ENCODE data around the gene DAP. TPM values are rescaled to one million over a fixed set of nuclear protein-coding genes. Genes with fewer than 3 reads are reported as not detected.

The DAP gene
- total RNA-seq, 2 experiments from 2014 or later, result 61.0 to 61.2 TPM

DNA sequence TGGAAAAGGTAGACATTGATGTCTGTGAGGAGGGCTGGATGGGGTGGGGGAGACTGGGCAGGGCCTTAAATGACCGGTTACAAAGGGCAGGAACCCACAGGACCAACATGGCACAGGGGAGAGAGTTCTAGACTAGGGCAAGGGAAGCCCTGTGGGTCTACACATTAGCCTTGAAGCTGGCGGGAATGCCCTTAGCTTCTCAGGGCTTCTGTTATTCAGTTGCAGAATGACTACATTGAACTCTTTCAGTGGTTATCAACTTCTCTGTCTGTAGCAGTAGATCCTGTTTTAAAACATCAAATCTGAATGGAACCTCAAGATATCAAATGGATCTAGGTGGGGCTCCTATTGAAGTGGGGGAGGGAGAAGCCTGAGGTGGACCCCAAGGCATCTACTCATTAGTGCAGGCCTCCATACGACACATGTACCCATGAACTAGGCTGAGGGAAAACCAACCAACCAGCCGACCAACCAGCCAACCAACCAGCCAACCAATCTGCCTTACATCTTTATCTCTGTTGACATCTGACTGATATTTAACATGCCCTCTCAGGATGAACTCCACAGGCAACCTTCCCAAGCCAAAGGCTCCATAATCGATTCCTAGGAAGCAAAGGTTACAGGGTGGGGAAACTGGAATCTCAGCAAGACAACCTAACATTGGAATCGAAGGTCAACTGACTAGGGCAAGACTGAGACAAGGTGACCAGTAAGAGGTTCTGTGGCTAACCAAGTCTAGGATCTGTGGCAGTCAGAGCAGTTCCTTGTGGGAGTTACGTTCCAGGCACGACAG, 48.3 kb downstream of the DAP start:
- Mint-ChIP-seq H3K36me3 (ENCODE audit: low read depth) (peaks cover 23% of the 10 kb centered on the region), H3K27ac (no peak overlapping the region), H3K9me3 (ENCODE audit: insufficient read depth) (no peaks in the 10 kb centered on the region), H3K4me1 (ENCODE audit: low read depth) (peaks cover 4% of the 10 kb centered on the region), H3K4me3 (no peak overlapping the region), H3K27me3 (ENCODE audit: low read depth) (no peaks in the 10 kb centered on the region)
- ChIA-PET CTCF (interaction anchor here (0.9 kb wide), 1 partner anchor 11 kb away, joined by 3 read pairs; no protein-coding TSS in a partner anchor), POLR2A (no interaction called here)
- ATAC-seq (no peak), DNase-seq (no peak)

DNA sequence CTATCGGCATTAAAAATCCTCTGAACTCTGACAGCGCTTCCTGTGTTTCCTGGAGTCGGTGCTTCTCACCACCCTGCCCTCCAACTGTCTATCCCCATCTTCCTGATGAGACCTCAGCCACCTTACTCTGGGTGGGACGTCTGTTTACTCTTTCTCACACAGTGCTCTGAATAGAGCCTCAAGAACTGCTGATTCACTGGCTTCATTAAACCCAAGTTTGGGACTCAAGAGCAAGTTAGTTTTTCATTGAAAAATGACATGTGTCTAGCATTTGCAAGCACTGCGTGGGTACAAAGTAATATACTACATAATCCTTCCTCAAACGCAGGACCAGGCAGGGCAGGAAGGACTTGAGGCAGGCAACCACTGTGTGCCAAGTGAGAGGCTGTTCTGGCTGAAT, 49.5 kb downstream of the DAP start:
- ATAC-seq, result no peak
- Mint-ChIP-seq H3K4me3 (no peak overlapping the region), H3K27me3 (ENCODE audit: low read depth) (no peaks in the 10 kb centered on the region), H3K4me1 (ENCODE audit: low read depth) (peaks cover 4% of the 10 kb centered on the region), H3K9me3 (ENCODE audit: insufficient read depth) (no peaks in the 10 kb centered on the region), H3K27ac (peak overlapping the region; percentile 7), H3K36me3 (ENCODE audit: low read depth) (peaks cover 18% of the 10 kb centered on the region)
- no peak for DNase-seq
- CTCF ChIA-PET, result interaction anchor here (0.9 kb wide), 1 partner anchor 9 kb away, joined by 3 read pairs; no protein-coding TSS in a partner anchor
- POLR2A ChIA-PET, result no interaction called here

DNA sequence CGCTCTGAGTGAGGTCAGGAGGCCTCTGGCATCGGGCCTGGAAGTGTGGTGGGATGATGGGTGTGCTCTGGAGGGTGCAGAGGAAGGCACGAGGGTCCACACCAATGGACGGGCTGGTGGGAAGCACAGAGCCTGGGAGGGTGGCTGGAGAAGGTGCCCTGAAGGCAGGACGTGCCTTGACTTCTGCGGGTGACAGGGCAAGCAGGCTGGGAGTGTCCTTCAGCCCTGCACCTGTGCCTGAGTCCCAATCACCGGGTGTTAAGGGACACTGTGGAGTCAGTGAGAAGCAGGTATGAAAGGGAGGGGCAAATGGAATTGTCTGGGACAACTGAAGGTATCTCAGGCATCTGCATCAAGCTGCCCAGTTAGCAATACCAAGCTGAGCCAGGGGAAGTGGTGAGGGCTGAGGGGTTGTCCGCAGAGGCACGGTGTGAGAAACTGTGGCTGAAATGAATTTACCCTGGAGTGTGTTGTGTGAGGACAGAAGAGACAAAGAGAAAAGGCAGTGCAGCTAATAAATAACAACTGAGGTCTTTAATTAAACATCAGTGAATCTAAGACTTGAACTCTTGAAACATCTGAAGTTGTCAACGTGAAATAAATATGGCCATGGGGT, 50.4 kb downstream of the DAP start:
- no peak for ATAC-seq

DNA sequence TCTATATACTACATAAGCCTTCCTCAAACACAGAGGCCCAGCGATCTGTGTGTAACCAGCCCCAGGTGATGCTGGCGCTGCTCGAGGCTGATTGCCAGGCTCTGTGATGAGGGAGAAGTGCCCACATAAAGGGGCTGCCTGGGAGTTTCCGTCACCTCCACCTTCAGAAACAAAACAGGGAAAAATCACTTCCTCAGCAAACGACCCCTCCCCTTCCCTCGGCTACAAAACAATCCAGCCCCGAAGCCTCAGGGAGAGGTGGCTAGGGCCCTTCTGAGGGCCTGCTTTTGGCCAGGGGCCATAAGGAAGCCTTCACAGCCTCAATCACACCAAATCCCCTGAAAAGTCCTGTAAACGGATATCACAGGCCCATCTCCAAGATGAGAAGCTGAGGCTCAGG, 51.1 kb downstream of the DAP start:
- H3K4me1 Mint-ChIP-seq (ENCODE audit: low read depth), result peaks cover 14% of the 10 kb centered on the region

More for the DNA sequence above, 50.4 kb downstream of the DAP start:
- Mint-ChIP-seq H3K36me3 (ENCODE audit: low read depth) (peaks cover 19% of the 10 kb centered on the region), H3K9me3 (ENCODE audit: insufficient read depth) (no peaks in the 10 kb centered on the region), H3K4me1 (ENCODE audit: low read depth) (peaks cover 7% of the 10 kb centered on the region), H3K4me3 (no peak overlapping the region), H3K27ac (peak overlapping the region; percentile 23), H3K27me3 (ENCODE audit: low read depth) (no peaks in the 10 kb centered on the region)
- DNase-seq, result no peak
- ChIA-PET CTCF (no interaction called here), POLR2A (no interaction called here)

DNA sequence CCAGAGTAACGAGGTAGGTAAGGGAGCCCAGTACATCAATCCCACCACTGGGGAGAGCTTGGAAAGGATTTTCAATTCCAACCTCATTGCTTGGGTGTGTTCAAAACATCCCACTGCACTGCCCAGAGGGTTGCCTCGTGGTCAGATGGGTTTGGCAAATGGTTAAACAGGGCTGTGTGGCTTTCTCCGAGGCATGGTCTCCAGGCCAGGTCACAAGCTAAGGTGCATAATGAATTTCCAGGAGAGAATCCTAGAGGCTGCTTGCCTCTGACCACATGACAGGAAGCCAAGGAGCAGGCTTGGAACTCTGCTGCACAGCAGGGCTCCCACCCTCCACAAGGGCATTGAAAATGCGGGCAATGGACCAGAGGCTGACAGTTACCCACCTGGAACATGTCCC, 51.6 kb downstream of the DAP start:
- CTCF ChIA-PET, result no interaction called here
- Mint-ChIP-seq H3K4me3 (no peak overlapping the region), H3K27ac (no peak overlapping the region), H3K36me3 (ENCODE audit: low read depth) (peaks cover 13% of the 10 kb centered on the region), H3K27me3 (ENCODE audit: low read depth) (no peaks in the 10 kb centered on the region), H3K4me1 (ENCODE audit: low read depth) (peaks cover 19% of the 10 kb centered on the region), H3K9me3 (ENCODE audit: insufficient read depth) (no peaks in the 10 kb centered on the region)
- POLR2A ChIA-PET, result no interaction called here
- DNase-seq, result no peak
- ATAC-seq, result no peak

More for the DNA sequence above, 51.1 kb downstream of the DAP start:
- POLR2A ChIA-PET, result no interaction called here
- Mint-ChIP-seq H3K27ac (no peak overlapping the region), H3K27me3 (ENCODE audit: low read depth) (no peaks in the 10 kb centered on the region), H3K9me3 (ENCODE audit: insufficient read depth) (no peaks in the 10 kb centered on the region), H3K36me3 (ENCODE audit: low read depth) (peaks cover 16% of the 10 kb centered on the region), H3K4me3 (no peak overlapping the region)
- no peak for ATAC-seq
- CTCF ChIA-PET, result no interaction called here
- no peak for DNase-seq

DNA sequence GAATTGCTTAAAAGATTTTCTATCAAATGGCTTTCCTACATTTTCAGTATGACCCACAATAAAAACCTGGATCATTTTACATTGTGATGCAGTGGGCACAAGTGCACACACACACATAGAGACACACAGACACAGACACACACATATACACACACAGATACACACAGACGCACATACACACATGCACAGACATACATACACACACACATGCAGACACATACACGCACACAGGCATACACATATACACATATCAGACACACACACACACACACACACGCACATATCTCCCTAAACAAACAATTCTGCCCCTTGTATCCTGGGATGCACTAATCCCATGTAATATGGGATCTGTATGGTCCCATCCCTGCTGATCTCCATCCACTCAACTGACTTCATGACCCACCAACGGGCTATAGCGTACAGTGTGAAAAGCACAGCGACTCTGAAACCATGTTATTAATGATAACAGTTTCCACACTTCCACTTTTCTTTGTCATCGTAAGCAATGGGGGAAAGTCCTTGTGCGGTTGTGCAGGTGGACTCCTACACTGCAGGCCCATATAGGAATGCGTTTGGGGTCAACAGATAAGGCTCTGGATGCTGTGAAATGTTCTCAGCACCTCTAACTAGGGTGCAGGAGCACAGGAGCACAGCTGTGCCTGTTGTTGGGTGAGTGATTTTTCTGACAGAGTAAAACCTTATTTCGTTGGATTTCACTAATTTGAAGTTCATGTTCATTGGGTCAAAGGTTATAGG, 52.7 kb downstream of the DAP start:
- no peak for DNase-seq
- Mint-ChIP-seq H3K4me3 (no peak overlapping the region), H3K9me3 (ENCODE audit: insufficient read depth) (no peaks in the 10 kb centered on the region), H3K36me3 (ENCODE audit: low read depth) (peaks cover 11% of the 10 kb centered on the region), H3K4me1 (ENCODE audit: low read depth) (peaks cover 23% of the 10 kb centered on the region), H3K27ac (no peak overlapping the region), H3K27me3 (ENCODE audit: low read depth) (no peaks in the 10 kb centered on the region)
- POLR2A ChIA-PET, result no interaction called here
- no peak for ATAC-seq
- CTCF ChIA-PET, result no interaction called here

DNA sequence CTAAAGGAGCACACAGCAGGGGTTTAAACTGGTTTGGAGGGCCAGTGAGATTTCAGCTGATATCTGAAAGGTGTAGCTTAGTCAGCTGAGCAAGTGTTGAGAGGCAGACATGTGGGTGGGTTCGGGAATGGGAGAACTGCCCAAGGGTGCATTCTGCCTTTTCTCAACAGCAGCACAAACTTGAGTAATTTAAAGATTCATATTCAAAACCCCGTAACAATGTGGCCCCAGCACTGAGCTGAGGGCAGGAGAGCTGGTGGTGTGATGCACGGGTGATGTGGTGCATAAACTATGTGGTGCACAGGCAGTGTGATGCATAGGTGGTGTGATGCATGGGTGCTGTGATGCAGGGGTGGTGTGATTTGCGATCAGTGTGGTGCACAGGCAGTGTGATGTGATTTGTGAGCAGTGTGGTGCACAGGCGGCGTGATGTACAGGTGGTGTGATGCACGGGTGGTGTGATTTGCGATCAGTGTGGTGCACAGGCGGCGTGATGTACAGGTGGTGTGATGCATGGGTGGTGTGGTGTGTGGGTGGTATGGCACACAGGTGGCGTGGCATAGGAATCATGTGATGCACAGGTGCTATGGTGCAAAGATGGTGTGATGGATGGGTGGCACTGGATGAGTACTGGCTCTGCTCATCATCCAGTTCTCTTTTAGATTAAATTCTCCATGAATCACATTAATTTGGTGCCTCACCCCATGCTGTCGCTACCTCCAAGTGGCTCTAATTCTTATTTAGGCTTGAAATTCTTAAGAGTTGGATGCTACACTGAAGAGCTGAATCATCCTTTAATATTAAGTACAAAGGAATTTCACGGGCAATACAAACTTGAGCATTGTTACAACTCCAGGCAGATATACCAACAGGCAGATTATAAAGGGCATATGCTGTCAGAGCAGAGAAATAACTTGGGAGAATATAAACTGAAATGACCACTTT, 53.6 kb downstream of the DAP start:
- H3K27ac Mint-ChIP-seq, result no peak overlapping the region
- DNase-seq, result no peak
- peaks cover 9% of the 10 kb centered on the region for H3K36me3 Mint-ChIP-seq (ENCODE audit: low read depth)
- H3K9me3 Mint-ChIP-seq (ENCODE audit: insufficient read depth), result no peaks in the 10 kb centered on the region
- ChIA-PET POLR2A (no interaction called here), CTCF (no interaction called here)
- no peaks in the 10 kb centered on the region for H3K27me3 Mint-ChIP-seq (ENCODE audit: low read depth)
- no peak for ATAC-seq
- no peak overlapping the region for H3K4me3 Mint-ChIP-seq
- peaks cover 26% of the 10 kb centered on the region for H3K4me1 Mint-ChIP-seq (ENCODE audit: low read depth)

DNA sequence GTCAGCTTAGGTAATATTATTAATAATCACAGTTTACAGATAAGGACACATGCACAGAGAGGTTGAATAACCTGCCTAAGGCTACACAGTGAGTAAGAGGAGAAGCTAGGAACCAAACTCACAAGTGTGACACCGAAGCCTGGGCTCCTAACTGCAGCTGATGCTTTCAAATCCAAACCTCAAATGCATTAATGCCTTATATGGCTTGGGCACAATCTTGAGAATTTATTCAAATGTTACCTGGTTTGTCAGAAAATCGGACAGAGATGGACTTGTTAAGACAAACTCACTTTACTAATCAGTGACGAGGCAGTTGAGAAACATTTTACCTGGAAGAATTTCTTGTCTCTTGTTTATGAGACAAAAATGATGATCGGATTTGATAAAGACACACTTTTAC, 54.7 kb downstream of the DAP start:
- ChIA-PET POLR2A (no interaction called here), CTCF (interaction anchor here (0.7 kb wide), 1 partner anchor 34 kb away, joined by 3 read pairs; no protein-coding TSS in a partner anchor)
- Mint-ChIP-seq H3K27me3 (ENCODE audit: low read depth) (no peaks in the 10 kb centered on the region), H3K27ac (no peak overlapping the region), H3K4me1 (ENCODE audit: low read depth) (peaks cover 28% of the 10 kb centered on the region), H3K9me3 (ENCODE audit: insufficient read depth) (no peaks in the 10 kb centered on the region), H3K4me3 (no peak overlapping the region), H3K36me3 (ENCODE audit: low read depth) (peaks cover 15% of the 10 kb centered on the region)
- ATAC-seq (no peak), DNase-seq (no peak)

DNA sequence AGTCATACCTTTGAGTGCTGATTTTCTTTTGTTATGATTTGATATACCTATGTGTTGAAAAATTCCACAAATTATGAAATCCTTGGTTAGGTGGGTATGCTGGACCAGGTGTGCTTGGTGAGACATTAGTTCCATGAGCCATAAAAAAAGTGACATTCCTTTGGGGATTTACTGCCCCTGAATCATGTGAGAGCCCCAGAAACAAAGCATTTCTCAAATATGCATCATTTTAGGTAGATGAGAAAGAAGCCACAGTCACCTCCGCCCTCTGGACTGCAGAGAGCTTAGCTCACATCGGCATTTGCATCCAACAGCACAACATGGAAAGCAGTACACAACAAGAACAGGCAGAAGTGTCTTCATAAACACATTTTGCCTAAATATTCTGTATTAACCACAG, 55.3 kb downstream of the DAP start:
- H3K27me3 Mint-ChIP-seq (ENCODE audit: low read depth), result no peaks in the 10 kb centered on the region
- peak overlapping the region; percentile 75 for H3K27ac Mint-ChIP-seq
- no peaks in the 10 kb centered on the region for H3K9me3 Mint-ChIP-seq (ENCODE audit: insufficient read depth)
- peaks cover 26% of the 10 kb centered on the region for H3K4me1 Mint-ChIP-seq (ENCODE audit: low read depth)
- no peak for ATAC-seq
- CTCF ChIA-PET, result interaction anchor here (0.7 kb wide), 1 partner anchor 33 kb away, joined by 3 read pairs; no protein-coding TSS in a partner anchor
- POLR2A ChIA-PET, result no interaction called here
- H3K36me3 Mint-ChIP-seq (ENCODE audit: low read depth), result peaks cover 12% of the 10 kb centered on the region
- DNase-seq, result no peak
- no peak overlapping the region for H3K4me3 Mint-ChIP-seq

DNA sequence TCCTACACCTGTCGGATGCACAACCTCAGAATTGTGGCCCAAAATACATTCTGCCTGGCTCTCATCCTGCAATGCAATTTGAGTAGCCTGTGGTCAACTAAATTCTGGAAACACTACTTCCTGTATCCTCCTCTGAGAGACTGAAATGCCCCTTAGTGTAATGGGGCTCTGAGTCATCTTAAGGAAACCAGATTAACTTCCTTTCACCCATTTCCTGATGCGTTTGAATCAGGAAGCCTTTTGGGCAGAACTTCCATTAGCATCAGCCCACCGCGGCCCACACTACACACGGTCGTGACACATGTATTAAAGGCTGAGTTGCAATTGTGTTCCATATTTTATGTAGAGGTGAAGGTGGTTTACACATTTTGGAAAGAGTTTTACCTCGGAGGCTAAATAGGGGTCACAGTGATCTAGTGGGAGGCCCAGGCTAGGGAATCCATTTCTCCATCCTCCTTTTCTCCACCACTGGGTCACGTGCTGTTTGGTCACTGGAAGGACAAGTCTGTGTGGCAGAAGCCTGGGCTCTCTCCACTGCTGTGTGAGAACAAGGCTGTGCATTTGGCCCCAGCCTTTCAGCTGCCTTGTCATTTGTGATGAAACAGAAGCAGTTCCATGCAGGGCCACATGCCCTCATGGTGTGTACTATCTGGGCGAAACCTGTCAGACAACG, 55.9 kb downstream of the DAP start:
- Mint-ChIP-seq H3K4me3 (no peak overlapping the region), H3K27me3 (ENCODE audit: low read depth) (no peaks in the 10 kb centered on the region), H3K9me3 (ENCODE audit: insufficient read depth) (no peaks in the 10 kb centered on the region), H3K4me1 (ENCODE audit: low read depth) (peaks cover 27% of the 10 kb centered on the region), H3K27ac (peak overlapping the region; percentile 75), H3K36me3 (ENCODE audit: low read depth) (peaks cover 12% of the 10 kb centered on the region)
- ATAC-seq (peak; percentile 44), DNase-seq (peak; percentile 24)
- POLR2A ChIA-PET, result no interaction called here
- CTCF ChIA-PET, result no interaction called here

DNA sequence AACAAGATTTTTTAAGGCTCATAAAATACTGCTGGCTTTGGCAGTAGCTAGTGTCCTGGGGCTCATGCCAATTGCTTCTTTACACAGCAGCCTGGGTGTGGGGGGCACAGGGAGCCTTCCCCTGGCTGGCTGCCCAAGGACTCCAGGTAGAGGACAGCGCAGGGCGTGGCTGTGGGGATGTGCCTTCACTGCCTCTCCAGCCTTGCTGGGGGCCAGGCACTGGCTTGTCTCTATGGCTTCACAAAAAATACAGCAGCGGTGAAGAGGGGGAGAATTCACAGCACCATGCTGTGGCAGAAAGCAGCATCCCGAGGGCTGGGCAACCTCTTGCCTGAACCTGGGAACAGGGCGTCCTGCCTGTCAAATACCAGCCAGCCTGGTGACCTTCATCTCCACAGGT, 57.4 kb downstream of the DAP start:
- DNase-seq, result no peak
- no peak for ATAC-seq
- H3K27me3 Mint-ChIP-seq (ENCODE audit: low read depth), result no peaks in the 10 kb centered on the region
- CTCF ChIA-PET, result interaction anchor here (1.3 to 3.0 kb wide), 4 partner anchors 13 to 96 kb away, joined by 4 to 12 read pairs (median 5); no protein-coding TSS in a partner anchor
- H3K27ac Mint-ChIP-seq, result no peak overlapping the region
- no peak overlapping the region for H3K4me3 Mint-ChIP-seq
- peaks cover 12% of the 10 kb centered on the region for H3K36me3 Mint-ChIP-seq (ENCODE audit: low read depth)
- no peaks in the 10 kb centered on the region for H3K9me3 Mint-ChIP-seq (ENCODE audit: insufficient read depth)
- POLR2A ChIA-PET, result no interaction called here
- peaks cover 37% of the 10 kb centered on the region for H3K4me1 Mint-ChIP-seq (ENCODE audit: low read depth)
